GM21528 (cell line): ENCODE data around the gene PRKD2.

Experiments
- ATAC-seq: cut with Tn5 transposase; IDR thresholded peaks from one replicate; pipeline ENCODE4 v1.9.1; 2021; ENCODE audit warnings: mild to moderate bottlenecking, moderate library complexity; ENCODE audit not compliant: unreplicated experiment, low FRiP score

Gene PRKD2

GRCh38 chr19:46670813-46671212, 46.1 kb downstream of the PRKD2 start:
- no peak for ATAC-seq

GRCh38 chr19:46668662-46669061, 48.3 kb downstream of the PRKD2 start:
- no peak for ATAC-seq

- no peak for ATAC-seq
Measured at GRCh38 chr19:46665072-46665471, 51.8 kb downstream of the PRKD2 start.

- ATAC-seq = no peak
Measured at GRCh38 chr19:46661735-46662592, 55.0 kb downstream of the PRKD2 start.

GRCh38 chr19:46661020-46661731, 55.7 kb downstream of the PRKD2 start, which contains the start of gene DACT3:
Gene DACT3 (minus strand): TSS chr19:46661182. CDS start chr19:46661064, 118 bp downstream.
- ATAC-seq = peak; percentile 89

GRCh38 chr19:46660551-46661019, 56.3 kb downstream of the PRKD2 start:
- ATAC-seq = peak; percentile 4

GRCh38 chr19:46660008-46660517, 56.9 kb downstream of the PRKD2 start:
- no peak for ATAC-seq

GRCh38 chr19:46659151-46660007, 57.5 kb downstream of the PRKD2 start:
- no peak for ATAC-seq

- no peak for ATAC-seq
Measured at GRCh38 chr19:46656541-46656940, 60.4 kb downstream of the PRKD2 start.

GRCh38 chr19:46654621-46655152, 62.2 kb downstream of the PRKD2 start:
- no peak for ATAC-seq

GRCh38 chr19:46650445-46650844, 66.5 kb downstream of the PRKD2 start:
- ATAC-seq = no peak

- no peak for ATAC-seq
Measured at GRCh38 chr19:46648961-46649960, 67.7 kb downstream of the PRKD2 start.

- ATAC-seq = no peak
Measured at GRCh38 chr19:46648060-46648960, 68.6 kb downstream of the PRKD2 start.

GRCh38 chr19:46646402-46646801, 70.5 kb downstream of the PRKD2 start:
- ATAC-seq = no peak

GRCh38 chr19:46644720-46645119, 72.2 kb downstream of the PRKD2 start:
- ATAC-seq = no peak

GRCh38 chr19:46640656-46641055, 76.3 kb downstream of the PRKD2 start:
- ATAC-seq = no peak

GRCh38 chr19:46639358-46640182, 77.3 kb downstream of the PRKD2 start:
- ATAC-seq = no peak
